RWPE1 (cell line): Measurements from ENCODE around the gene TRA2A.
A peak's percentile ranks its signal among the peaks of the same experiment; 100 is the strongest.
"Not testable (repeated sequence)": the region's sequence is repeated elsewhere in the genome, so short reads cannot be mapped to it uniquely, and the experiment has no call there.

Experiments
- CTCF ChIA-PET: fragments of 350-600 bp; sonication (Branson Sonifier 250); formaldehyde crosslinking; extraction: SDS; loops from one replicate; lab custom pipeline; 2021; lab: Yijun Ruan, JAX
- POLR2A ChIA-PET: fragments of 400-600 bp; formaldehyde crosslinking; extraction: SDS; loops from one replicate; lab custom pipeline; 2020; ENCODE audit warnings: antibody characterized with exemption; ENCODE audit not compliant: low non-redundant PET; lab: Yijun Ruan, JAX
- DNase-seq: peaks from one replicate; pipeline ENCODE4 v3.0.0; 2012; ENCODE audit warnings: low spot score
- H3K27ac ChIP-seq: fragments of 450-650 bp; 2 replicates; pipeline ENCODE4 v1.5.1; 2017
- CTCF ChIP-seq: fragments of 450-650 bp; conservative IDR thresholded peaks from 2 replicates; pipeline ENCODE4 v1.5.1; 2017; ENCODE audit warnings: low read depth, mild to moderate bottlenecking

The TRA2A gene

GRCh38 chr7:23531050-23531793 is 559 bp downstream of the TRA2A start:
- no peak for TF ChIP-seq CTCF
- H3K27ac ChIP-seq: peak overlapping the region; percentile 89
- ChIA-PET CTCF (no interaction called here), POLR2A (interaction anchor here (0.7 kb wide), 1 partner anchor 141 kb away, joined by 3 read pairs; no protein-coding TSS in a partner anchor)
- DNase-seq: peak; percentile 63

GRCh38 chr7:23530405-23530804 is 1.4 kb downstream of the TRA2A start:
- ChIA-PET CTCF (no interaction called here), POLR2A (no interaction called here)
- peak; percentile 45 for DNase-seq
- no peak overlapping the region for H3K27ac ChIP-seq
- peak; percentile 24; the same call in 1 of the 2 replicates for TF ChIP-seq CTCF

GRCh38 chr7:23529262-23529859 is 2.4 kb downstream of the TRA2A start:
- CTCF ChIA-PET: interaction anchor here (0.6 to 1.0 kb wide), 4 partner anchors 12 to 99 kb away, joined by 3 to 4 read pairs (median 4); no protein-coding TSS in a partner anchor
- no peak for TF ChIP-seq CTCF

GRCh38 chr7:23525611-23526010 is 6.2 kb downstream of the TRA2A start:
- H3K27ac ChIP-seq, POLR2A ChIA-PET: not testable (repeated sequence)
- CTCF ChIA-PET: interaction anchor here (0.6 kb wide), 1 partner anchor 648 kb away, joined by 4 read pairs; no protein-coding TSS in a partner anchor

More at GRCh38 chr7:23529262-23529859, 2.4 kb downstream of the TRA2A start:
- POLR2A ChIA-PET: interaction anchor here (0.6 to 1.0 kb wide), 3 partner anchors 12 to 51 kb away, joined by 3 to 4 read pairs (median 4); no protein-coding TSS in a partner anchor
- H3K27ac ChIP-seq: no peak overlapping the region
- DNase-seq: no peak

GRCh38 chr7:23524473-23524872 is 7.3 kb downstream of the TRA2A start:
- TF ChIP-seq CTCF: no peak
- DNase-seq: no peak
- POLR2A ChIA-PET: no interaction called here
- CTCF ChIA-PET: no interaction called here
- H3K27ac ChIP-seq: peak overlapping the region; percentile 26; the same call in 1 of the 2 replicates

More at GRCh38 chr7:23525611-23526010, 6.2 kb downstream of the TRA2A start:
- not testable (repeated sequence) for DNase-seq

GRCh38 chr7:23523486-23524075 is 8.2 kb downstream of the TRA2A start:
- no peak for DNase-seq
- ChIA-PET POLR2A (no interaction called here), CTCF (interaction anchor here (0.6 to 0.7 kb wide), 2 partner anchors 129 to 341 kb away, joined by 3 read pairs; no protein-coding TSS in a partner anchor)
- TF ChIP-seq CTCF: no peak
- no peak overlapping the region for H3K27ac ChIP-seq
